K562 (cell line): ENCODE measurements around the gene MPZL1. TPM values are rescaled to one million over a fixed set of nuclear protein-coding genes. Genes with fewer than 3 reads are reported as not detected.

Experiments
- C11orf30 ChIP-seq: fragments of 450-650 bp; IDR thresholded peaks from 2 replicates; pipeline ENCODE4 v1.6.1; 2016; ENCODE audit warnings: low read depth, mild to moderate bottlenecking
- FOS ChIP-seq: IDR thresholded peaks from 3 replicates; pipeline ENCODE4 v1.6.1; 2011; ENCODE audit not compliant: insufficient read length; ENCODE audit errors: extremely low read depth
- FOXK1 ChIP-seq: sonication (generic); formaldehyde crosslinking; IDR thresholded peaks from 2 replicates; pipeline ENCODE4 v1.8.0; 2022; ENCODE audit warnings: missing genetic modification reagents, mild to moderate bottlenecking, borderline replicate concordance
- FOXK2 ChIP-seq, 2 experiments: fragments of 450-650 bp; IDR thresholded peaks in 1 of 2; conservative IDR thresholded peaks in 1 of 2; 2 replicates each; pipeline ENCODE4 v1.6.1; 2016; ENCODE audit warnings: low read depth in 2 of 2, mild to moderate bottlenecking in 1 of 2
- IFI16 ChIP-seq: fragments of 250-450 bp; sonication (Bioruptor Pico); IDR thresholded peaks from 2 replicates; pipeline ENCODE4 v2.1.2; 2022; ENCODE audit warnings: mild to moderate bottlenecking, inconsistent platforms
- LCOR ChIP-seq: sonication (generic); formaldehyde crosslinking; IDR thresholded peaks from 2 replicates; pipeline ENCODE4 v1.8.0; 2022; ENCODE audit warnings: mild to moderate bottlenecking, missing genetic modification reagents
- SMAD4 ChIP-seq: fragments of 250-450 bp; sonication (Bioruptor Pico); conservative IDR thresholded peaks from 2 replicates; pipeline ENCODE4 v1.8.0; 2021; ENCODE audit warnings: inconsistent platforms, mild to moderate bottlenecking, moderate library complexity
- TEAD4 ChIP-seq, 2 experiments: sonication (generic) in 1 of 2; formaldehyde crosslinking in 1 of 2; IDR thresholded peaks; 2 replicates each; pipeline versions ENCODE4 v1.6.1 to v1.8.0; 2012 to 2022; ENCODE audit warnings: borderline replicate concordance in 1 of 2, inconsistent platforms in 1 of 2, low read length in 1 of 2, mild to moderate bottlenecking in 1 of 2, missing genetic modification reagents in 1 of 2
- ZNF316 ChIP-seq: fragments of 450-650 bp; IDR thresholded peaks from 2 replicates; pipeline ENCODE4 v1.6.1; 2016
- ZNF76 ChIP-seq: fragments of 250-450 bp; sonication (Bioruptor Pico); IDR thresholded peaks from 2 replicates; pipeline ENCODE4 v1.4.0; 2020; ENCODE audit warnings: mild to moderate bottlenecking, moderate library complexity, borderline replicate concordance
- polyA plus RNA-seq, 8 experiments: library from polyadenylated mRNA; depleted of rRNA in 4 of 8; stranded (reverse) in 5 of 8; unstranded in 3 of 8; fragments of >200 nt; fragmentation: Nextera tagmentation in 2 of 8; fragmentation: Illumina TruSeq in 1 of 8; extraction: Ambion mirVana in 2 of 8; extraction: Trizol in 1 of 8; gene quantifications; 2 replicates each; pipeline versions ENCODE4 v1.2.1 to v1.2.3, GENCODE V29; 2011 to 2014; ENCODE audit warnings: inconsistent platforms in 1 of 8, missing spikeins in 1 of 8
- total RNA-seq, 7 experiments: library from RNA; depleted of rRNA in 6 of 7; stranded (reverse); fragments of >200 nt in 6 of 7; fragmentation: Illumina TruSeq in 2 of 7; extraction: Trizol in 2 of 7; gene quantifications; 2 replicates each; pipeline versions ENCODE4 v1.2.1 to v1.2.3, GENCODE V29; 2011 to 2021; ENCODE audit warnings: low replicate concordance in 1 of 7
- TF ChIP-seq, protein P1 (sequence below), 2 experiments: fragments of 450-650 bp; IDR thresholded peaks; 2 replicates each; pipeline ENCODE4 v1.6.1; 2018; ENCODE audit warnings: mild to moderate bottlenecking in 2 of 2, low read depth in 1 of 2; ENCODE audit not compliant: partially characterized antibody in 2 of 2
- TF ChIP-seq, protein P2 (sequence below): fragments of 450-650 bp; IDR thresholded peaks from 2 replicates; pipeline ENCODE4 v1.6.1; 2016; ENCODE audit warnings: borderline replicate concordance
- TF ChIP-seq, protein P3 (sequence below): fragments of 450-650 bp; IDR thresholded peaks from 2 replicates; pipeline ENCODE4 v1.6.1; 2014; ENCODE audit warnings: low read depth, mild to moderate bottlenecking, moderate library complexity, borderline replicate concordance
- TF ChIP-seq, protein P4 (sequence below): fragments of 450-650 bp; IDR thresholded peaks from 2 replicates; pipeline ENCODE4 v1.6.1; 2016; ENCODE audit warnings: low read depth, mild to moderate bottlenecking, moderate library complexity
- TF ChIP-seq, protein P5 (sequence below), 2 experiments: fragments of 150-350 bp in 1 of 2; IDR thresholded peaks; 2 replicates each; pipeline ENCODE4 v1.6.1; 2012 to 2016; ENCODE audit warnings: low read depth in 2 of 2, low read length in 2 of 2, mild to moderate bottlenecking in 1 of 2, moderate library complexity in 1 of 2

Gene MPZL1
- total and polyA plus RNA-seq, 9 of the 15 experiments (the other 6 are each of a cell fraction or from before 2014, with no cell fraction given), result 14.5 to 153 (median 66.5) TPM

DNA sequence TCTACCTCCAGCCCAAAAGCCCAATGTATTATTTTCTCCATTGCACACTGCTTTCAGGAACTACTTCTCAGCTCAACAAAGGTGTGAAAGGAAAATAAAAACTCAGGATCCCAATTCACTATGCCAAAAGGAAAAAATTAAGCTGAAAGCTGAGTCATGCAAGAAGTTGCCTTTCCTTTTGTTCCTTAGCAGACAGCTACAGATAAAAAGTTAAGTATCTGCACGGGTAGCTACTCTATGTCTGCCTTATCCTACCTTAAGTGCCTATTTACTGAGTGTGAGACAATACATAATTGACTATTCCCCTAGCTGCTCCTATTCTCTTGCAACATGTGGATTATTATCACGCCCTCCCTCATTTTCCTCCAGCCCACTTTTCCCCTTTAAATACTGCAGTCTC, 108.1 kb downstream of the MPZL1 start (continued):
- TF ChIP-seq, protein P1, sequence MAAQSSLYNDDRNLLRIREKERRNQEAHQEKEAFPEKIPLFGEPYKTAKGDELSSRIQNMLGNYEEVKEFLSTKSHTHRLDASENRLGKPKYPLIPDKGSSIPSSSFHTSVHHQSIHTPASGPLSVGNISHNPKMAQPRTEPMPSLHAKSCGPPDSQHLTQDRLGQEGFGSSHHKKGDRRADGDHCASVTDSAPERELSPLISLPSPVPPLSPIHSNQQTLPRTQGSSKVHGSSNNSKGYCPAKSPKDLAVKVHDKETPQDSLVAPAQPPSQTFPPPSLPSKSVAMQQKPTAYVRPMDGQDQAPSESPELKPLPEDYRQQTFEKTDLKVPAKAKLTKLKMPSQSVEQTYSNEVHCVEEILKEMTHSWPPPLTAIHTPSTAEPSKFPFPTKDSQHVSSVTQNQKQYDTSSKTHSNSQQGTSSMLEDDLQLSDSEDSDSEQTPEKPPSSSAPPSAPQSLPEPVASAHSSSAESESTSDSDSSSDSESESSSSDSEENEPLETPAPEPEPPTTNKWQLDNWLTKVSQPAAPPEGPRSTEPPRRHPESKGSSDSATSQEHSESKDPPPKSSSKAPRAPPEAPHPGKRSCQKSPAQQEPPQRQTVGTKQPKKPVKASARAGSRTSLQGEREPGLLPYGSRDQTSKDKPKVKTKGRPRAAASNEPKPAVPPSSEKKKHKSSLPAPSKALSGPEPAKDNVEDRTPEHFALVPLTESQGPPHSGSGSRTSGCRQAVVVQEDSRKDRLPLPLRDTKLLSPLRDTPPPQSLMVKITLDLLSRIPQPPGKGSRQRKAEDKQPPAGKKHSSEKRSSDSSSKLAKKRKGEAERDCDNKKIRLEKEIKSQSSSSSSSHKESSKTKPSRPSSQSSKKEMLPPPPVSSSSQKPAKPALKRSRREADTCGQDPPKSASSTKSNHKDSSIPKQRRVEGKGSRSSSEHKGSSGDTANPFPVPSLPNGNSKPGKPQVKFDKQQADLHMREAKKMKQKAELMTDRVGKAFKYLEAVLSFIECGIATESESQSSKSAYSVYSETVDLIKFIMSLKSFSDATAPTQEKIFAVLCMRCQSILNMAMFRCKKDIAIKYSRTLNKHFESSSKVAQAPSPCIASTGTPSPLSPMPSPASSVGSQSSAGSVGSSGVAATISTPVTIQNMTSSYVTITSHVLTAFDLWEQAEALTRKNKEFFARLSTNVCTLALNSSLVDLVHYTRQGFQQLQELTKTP (IDR thresholded peaks at IDR 0.05; ENCODE audit: low read depth in 1 of 2, partially characterized antibody in 2 of 2), result peak in 1 of 2 experiments; percentile 22
- TF ChIP-seq FOXK2 (conservative IDR thresholded peaks at IDR 0.05 in 1 of 2, IDR thresholded peaks at IDR 0.05 in 1 of 2; ENCODE audit: low read depth in 2 of 2) (no peak; a peak in 1 of 4 replicates), IFI16 (CRISPR knock-in tag) (no peak), LCOR (no peak), FOS (no peak), ZNF76 (no peak), SMAD4 (CRISPR knock-in tag) (peak; percentile 50; the same call in 1 of the 2 replicates), FOXK1 (no peak), C11orf30 (peak; percentile 92), ZNF316 (peak; percentile 90), TEAD4 (IDR thresholded peaks at IDR 0.05; ENCODE audit: low read length) (peak; percentile 25; the same call in 1 of the 2 replicates), TEAD4 (CRISPR knock-in tag; IDR thresholded peaks at IDR 0.05; ENCODE audit: borderline replicate concordance) (no peak)
- TF ChIP-seq, protein P2, sequence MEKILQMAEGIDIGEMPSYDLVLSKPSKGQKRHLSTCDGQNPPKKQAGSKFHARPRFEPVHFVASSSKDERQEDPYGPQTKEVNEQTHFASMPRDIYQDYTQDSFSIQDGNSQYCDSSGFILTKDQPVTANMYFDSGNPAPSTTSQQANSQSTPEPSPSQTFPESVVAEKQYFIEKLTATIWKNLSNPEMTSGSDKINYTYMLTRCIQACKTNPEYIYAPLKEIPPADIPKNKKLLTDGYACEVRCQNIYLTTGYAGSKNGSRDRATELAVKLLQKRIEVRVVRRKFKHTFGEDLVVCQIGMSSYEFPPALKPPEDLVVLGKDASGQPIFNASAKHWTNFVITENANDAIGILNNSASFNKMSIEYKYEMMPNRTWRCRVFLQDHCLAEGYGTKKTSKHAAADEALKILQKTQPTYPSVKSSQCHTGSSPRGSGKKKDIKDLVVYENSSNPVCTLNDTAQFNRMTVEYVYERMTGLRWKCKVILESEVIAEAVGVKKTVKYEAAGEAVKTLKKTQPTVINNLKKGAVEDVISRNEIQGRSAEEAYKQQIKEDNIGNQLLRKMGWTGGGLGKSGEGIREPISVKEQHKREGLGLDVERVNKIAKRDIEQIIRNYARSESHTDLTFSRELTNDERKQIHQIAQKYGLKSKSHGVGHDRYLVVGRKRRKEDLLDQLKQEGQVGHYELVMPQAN, result no peak
- TF ChIP-seq, protein P3, sequence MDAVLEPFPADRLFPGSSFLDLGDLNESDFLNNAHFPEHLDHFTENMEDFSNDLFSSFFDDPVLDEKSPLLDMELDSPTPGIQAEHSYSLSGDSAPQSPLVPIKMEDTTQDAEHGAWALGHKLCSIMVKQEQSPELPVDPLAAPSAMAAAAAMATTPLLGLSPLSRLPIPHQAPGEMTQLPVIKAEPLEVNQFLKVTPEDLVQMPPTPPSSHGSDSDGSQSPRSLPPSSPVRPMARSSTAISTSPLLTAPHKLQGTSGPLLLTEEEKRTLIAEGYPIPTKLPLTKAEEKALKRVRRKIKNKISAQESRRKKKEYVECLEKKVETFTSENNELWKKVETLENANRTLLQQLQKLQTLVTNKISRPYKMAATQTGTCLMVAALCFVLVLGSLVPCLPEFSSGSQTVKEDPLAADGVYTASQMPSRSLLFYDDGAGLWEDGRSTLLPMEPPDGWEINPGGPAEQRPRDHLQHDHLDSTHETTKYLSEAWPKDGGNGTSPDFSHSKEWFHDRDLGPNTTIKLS, result no peak
- TF ChIP-seq, protein P4, sequence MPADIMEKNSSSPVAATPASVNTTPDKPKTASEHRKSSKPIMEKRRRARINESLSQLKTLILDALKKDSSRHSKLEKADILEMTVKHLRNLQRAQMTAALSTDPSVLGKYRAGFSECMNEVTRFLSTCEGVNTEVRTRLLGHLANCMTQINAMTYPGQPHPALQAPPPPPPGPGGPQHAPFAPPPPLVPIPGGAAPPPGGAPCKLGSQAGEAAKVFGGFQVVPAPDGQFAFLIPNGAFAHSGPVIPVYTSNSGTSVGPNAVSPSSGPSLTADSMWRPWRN, result no peak
- TF ChIP-seq, protein P5, sequence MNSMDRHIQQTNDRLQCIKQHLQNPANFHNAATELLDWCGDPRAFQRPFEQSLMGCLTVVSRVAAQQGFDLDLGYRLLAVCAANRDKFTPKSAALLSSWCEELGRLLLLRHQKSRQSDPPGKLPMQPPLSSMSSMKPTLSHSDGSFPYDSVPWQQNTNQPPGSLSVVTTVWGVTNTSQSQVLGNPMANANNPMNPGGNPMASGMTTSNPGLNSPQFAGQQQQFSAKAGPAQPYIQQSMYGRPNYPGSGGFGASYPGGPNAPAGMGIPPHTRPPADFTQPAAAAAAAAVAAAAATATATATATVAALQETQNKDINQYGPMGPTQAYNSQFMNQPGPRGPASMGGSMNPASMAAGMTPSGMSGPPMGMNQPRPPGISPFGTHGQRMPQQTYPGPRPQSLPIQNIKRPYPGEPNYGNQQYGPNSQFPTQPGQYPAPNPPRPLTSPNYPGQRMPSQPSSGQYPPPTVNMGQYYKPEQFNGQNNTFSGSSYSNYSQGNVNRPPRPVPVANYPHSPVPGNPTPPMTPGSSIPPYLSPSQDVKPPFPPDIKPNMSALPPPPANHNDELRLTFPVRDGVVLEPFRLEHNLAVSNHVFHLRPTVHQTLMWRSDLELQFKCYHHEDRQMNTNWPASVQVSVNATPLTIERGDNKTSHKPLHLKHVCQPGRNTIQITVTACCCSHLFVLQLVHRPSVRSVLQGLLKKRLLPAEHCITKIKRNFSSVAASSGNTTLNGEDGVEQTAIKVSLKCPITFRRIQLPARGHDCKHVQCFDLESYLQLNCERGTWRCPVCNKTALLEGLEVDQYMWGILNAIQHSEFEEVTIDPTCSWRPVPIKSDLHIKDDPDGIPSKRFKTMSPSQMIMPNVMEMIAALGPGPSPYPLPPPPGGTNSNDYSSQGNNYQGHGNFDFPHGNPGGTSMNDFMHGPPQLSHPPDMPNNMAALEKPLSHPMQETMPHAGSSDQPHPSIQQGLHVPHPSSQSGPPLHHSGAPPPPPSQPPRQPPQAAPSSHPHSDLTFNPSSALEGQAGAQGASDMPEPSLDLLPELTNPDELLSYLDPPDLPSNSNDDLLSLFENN (IDR thresholded peaks at IDR 0.05; ENCODE audit: low read depth in 2 of 2, low read length in 2 of 2), result no peak
